Breast epithelium (tissue), 3 donors: ENCODE measurements around the gene SLC5A6.

Experiments used
- CTCF ChIP-seq, 3 donors: fragments of 450-650 bp; IDR thresholded peaks; one replicate each; pipeline ENCODE4 v1.5.1; 2016 to 2017; ENCODE audit warnings: antibody characterized with exemption in 3 of 3, mild to moderate bottlenecking in 3 of 3, moderate library complexity in 3 of 3
- POLR2A ChIP-seq: fragments of 450-650 bp; IDR thresholded peaks from one replicate; pipeline ENCODE4 v1.6.1; 2016; ENCODE audit warnings: antibody characterized with exemption, mild to moderate bottlenecking, moderate library complexity
- POLR2AphosphoS5 ChIP-seq, 3 donors: sonication (generic); formaldehyde crosslinking; IDR thresholded peaks; one replicate each; pipeline ENCODE4 v1.6.1; 2017; ENCODE audit warnings: antibody characterized with exemption in 3 of 3

- TF ChIP-seq CTCF (IDR thresholded peaks at IDR 0.05) (no peak), POLR2A (no peak), POLR2AphosphoS5 (IDR thresholded peaks at IDR 0.05) (no peak)
These were observed 49.6 kb downstream of the SLC5A6 start for GRCh38 chr2:27162151-27163121.
